Fibroblast of skin of left biceps (primary cell): ENCODE results near the gene SEC31A.
"Not testable (repeated sequence)": the region's sequence is repeated elsewhere in the genome, so short reads cannot be mapped to it uniquely, and the experiment has no call there.

ENCODE experiments used
- DNase-seq, 2 experiments: peaks; one replicate each; pipeline ENCODE4 v3.0.0-alpha.2; 2013; ENCODE audit warnings: low read depth in 2 of 2

The SEC31A gene

GRCh38 chr4:82848706-82849105 lies 42.2 kb downstream of the SEC31A start:
- no peak for DNase-seq

DNA sequence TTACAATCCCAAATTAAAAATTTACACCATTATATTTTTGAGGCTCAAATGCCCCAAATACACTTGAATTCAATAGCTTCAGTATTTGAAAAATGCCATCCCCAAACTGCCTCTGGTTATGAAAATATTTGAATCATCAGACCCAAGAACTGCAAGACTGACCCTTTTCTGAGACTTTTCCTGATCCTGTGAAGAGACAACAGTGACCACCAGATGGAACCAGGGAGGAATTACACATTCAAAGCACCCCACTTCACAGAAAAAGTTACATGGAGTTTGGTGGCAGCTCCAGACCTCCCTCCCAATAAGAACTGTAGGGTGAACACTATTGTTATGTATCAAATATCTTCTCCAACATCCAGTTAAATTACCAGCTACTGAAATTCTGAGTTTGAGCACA lies 48.4 kb downstream of the SEC31A start:
- no peak for DNase-seq

DNA sequence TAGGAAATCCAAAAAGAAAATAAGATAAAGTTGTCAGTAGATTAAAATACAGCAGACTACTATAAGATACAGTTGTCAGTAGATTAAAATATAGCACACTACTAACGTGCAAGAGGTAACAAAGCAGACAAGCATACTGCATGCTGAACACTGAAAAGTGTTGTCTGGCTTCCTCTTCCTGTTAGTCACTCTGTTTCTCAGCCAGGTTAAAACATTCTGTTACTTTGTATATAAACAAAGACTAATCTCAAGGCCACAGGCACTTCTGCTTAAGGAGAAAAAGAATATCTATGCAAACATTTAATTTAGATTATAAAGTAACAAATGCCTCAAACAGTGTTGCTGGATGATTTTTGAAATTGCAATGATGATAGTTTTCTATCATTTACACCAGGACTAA lies 51.3 kb downstream of the SEC31A start:
- DNase-seq: no peak

DNA sequence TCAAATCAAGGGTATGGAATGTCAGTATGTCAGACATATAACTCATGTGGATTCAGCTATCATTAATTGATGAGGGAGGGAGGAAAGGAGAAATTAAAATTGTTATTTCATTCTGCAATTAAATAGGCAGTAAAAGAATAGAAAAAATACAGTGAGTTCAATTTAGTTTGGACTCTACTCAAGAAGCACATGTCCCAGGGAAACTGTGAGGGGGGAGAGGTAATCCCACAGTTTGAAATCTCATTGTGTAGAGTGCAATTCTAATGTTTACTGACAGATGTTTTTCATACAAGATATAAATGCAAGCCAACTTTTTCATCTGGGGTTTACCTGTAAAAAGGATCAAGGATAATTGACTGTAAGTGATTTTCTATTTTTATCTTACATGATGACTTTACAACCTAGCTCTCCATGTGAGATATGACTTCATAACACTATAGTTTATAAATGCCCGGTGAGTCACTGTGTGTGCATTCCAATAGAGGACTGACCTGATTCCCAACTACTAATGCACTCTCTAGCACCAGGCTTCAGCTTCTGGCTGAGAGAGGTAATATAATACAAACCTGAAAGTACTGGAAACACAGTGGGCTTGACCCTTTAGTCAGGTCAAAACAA lies 57.1 kb downstream of the SEC31A start:
- peak; percentile 47 to 56 for DNase-seq

DNA sequence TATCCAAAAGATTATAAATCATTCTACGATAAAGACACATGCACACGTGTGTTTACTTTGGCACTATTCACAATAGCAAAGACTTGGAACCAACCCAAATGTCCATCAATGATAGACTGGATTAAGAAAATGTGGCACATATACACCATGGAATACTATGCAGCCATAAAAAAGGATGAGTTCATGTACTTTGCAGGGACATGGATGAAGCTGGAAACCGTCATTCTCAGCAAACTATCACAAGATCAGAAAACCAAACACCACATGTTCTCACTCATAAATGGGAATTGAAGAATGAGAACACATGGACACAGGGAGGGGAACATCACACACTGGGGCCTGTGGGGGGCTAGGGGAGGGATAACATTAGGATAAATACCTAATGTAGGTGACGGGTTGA lies 57.9 kb downstream of the SEC31A start:
- not testable (repeated sequence) for DNase-seq

DNA sequence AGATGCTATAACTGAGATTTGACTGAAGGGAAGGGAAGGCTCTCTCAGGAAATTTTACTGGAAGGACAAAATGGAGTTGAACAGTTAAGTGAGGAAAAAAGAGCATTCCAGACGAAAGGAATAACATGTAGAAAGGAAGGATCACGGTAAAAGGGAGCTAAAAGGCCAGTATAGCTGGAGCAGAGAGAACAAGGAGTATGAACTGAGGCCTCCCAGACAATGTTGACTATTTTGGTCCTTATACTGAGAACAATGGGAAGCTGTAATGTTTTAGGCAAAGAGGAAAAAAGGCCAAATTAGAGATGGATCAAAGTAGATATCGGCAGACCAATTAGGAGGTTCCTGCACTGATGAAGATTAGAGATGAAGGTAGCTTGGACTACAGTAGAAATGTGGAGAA lies 65.5 kb downstream of the SEC31A start:
- DNase-seq: no peak

- no peak for DNase-seq
These were observed 67.9 kb downstream of the SEC31A start for GRCh38 chr4:82823062-82823461.

DNA sequence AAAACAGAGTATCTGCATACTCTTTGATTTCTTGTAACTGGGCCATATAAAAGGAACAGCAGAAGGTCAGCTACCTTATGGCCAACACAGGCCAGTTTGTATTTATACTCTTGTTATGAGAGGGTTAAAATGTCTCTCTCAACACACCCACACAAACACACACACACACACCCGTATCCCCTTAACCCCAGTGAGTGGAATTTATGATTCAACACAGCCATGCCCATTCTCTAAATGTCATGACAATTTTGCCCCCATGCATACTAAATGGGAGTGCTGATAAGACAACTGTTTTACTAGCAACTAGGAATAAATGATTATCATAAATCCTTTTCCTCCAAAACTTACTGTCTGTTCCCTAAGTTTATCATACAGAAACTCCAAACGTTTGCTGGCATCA lies 70.3 kb downstream of the SEC31A start:
- DNase-seq: no peak

- DNase-seq: no peak
These were observed 72.0 kb downstream of the SEC31A start for GRCh38 chr4:82818664-82819662.

- DNase-seq: not testable (repeated sequence)
These were observed 74.1 kb downstream of the SEC31A start for GRCh38 chr4:82816874-82817273.

- no peak for DNase-seq
These were observed 76.9 kb downstream of the SEC31A start for GRCh38 chr4:82814034-82814433.

GRCh38 chr4:82811838-82812341 lies 79.1 kb downstream of the SEC31A start:
- no peak for DNase-seq

DNA sequence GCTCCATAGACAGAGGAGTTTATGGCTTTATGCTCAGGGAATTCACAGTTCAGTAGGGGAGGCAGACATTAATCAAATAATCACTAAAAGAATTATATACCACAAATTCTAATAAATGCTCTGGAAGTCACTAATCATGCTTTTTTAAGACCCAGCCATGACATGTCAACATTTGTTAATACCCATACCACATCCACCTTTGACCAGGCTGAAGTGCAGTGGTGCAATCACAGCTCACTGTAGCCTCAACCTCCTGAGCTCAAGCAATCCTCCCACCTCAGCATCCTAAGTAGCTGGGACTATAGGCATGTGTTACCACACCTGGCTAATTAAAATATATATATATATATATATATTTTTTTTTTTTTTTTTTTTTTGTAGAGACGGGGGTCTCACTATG lies 79.6 kb downstream of the SEC31A start:
- DNase-seq: no peak

GRCh38 chr4:82810176-82810575 lies 80.8 kb downstream of the SEC31A start:
- no peak for DNase-seq

DNA sequence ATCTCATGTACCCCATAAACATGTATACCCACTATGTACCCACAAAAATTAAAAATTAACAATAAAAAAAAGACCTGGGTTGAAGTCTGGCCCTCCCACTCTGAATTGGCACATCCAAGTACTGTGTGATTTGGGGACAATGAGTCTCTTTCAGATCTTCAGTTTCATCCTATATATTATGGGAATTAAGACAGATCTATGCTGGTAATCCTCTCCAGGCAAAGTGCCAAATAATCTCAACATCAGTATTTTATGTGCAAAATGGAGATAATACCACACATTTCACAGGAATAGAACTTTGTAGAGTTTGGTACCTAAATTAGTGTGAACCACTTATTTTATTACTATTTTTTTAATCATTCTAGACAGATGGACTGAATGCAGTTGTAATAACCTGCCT lies 81.3 kb downstream of the SEC31A start:
- DNase-seq: no peak

DNA sequence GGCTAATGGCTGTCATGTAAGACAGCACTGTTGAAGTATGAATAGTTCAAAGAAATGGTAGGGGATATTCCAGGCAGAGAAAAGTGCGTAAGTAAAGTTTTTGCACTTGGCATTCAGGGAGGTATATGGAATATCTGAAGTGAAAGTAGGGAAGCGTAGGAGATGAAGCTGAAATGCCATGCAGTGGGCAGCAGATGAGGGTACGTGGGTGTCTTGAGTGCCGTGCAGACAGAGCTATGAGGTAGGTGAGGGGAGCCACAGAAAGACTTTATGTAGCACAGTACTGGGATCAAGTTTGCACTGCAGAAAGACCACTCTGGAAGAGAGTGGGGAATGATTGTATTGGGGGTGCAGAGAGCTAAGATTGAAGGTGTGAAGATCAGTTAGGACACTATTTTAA lies 87.2 kb downstream of the SEC31A start:
- no peak for DNase-seq

DNA sequence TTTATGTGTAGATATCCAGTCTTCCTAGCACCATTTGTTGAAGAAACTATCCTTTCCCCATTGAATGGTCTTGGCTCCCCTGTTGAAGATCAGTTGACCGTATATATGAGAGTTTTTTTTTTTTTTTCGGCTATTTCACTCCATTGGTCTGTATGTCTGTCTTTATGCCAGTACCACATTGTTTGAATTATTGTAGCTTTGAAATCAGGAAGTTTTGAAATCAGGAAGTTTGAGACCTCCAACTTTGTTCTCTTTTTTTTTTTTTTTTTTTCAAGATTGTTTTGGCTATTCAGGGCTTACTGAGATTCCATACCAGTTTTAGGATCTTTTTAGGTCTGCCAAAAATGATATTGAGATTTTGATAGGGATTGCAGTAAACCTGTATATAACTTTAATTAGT lies 88.0 kb downstream of the SEC31A start:
- DNase-seq: no peak

- DNase-seq: no peak
These were observed 88.9 kb downstream of the SEC31A start for GRCh38 chr4:82801910-82802521.

DNA sequence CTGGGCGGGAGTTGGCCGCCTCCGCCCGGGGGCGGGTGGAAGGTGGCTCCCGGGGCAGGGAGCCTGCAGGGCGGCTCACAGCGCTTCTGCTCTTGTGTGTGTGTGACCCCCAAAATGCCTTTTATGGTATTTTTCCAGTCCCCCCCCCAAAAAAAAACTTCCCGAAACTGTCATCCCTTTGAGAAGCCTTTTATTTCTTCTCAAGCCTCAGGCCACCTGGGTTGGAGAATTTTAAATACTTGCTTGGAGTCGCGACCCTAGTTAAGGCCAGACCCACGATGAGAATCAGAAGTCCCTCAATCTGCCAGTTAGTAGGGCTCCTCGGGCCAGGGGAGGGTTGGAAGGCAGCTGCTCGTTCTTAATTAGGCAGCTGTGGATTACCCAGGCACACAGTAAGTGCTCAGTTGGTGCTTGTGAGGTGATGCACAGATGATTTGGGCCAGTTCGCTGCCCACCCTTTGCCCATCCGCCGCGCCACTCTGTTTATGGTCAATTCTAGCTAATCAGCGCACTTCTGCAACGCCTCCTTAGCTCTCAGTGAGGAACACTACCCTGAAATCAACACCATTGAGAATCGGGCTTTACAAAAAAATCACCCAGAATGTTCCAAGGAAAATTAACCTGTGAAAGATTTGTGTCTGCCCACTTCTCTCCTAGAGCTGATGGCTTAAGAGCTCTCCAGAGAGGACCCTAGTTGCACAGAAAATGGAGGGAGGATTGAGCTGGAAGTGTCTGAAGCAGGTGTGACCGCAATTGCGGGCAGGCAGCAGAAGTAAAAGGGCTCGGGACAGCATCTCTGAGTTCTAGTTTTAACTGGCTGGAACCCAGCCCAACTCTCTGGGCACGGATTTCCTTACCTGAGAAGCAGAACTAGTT lies 91.7 kb downstream of the SEC31A start:
- no peak for DNase-seq

DNA sequence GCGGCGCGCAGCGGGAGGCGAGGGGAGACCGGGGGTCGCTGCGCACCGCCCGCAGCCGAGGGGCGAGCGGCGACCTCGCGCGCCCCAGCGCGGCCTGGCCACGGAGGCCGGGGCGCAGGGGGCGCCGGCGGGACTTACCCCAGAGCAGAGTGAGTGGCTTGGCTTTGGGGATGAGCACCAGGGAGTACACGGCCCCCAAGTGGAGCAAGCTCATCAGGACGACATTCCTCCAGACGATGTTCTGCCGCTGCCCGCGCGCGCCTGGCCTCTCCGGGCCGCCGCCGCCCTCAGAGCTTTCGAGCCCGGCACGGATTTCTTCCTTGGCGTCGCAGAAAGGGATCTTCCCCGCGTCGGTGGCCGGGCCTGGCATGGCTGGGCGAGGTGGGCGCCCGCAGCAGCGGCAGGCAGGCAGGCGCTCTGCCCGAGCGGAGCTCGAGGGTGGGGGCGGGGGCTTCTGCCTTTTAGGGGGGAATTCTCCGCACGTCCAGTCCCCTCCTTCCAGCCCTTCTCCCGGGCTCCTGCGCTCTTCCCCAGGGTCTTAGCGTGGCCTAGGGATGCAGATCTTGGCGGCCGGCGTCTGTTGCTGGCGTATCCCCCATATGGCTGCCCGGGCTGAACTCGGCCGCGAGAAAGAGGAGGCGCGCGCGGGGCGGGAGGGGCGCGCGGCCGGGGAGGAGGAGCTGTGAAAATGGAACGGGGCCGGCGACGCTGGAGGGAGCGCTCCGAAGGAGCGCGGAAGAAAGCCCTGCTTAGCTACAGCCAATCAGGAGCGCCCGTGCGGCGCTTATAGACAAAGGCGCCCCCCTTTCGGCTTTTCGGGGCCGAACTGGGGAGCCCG lies 92.6 kb downstream of the SEC31A start, which contains the start of gene SCD5:
SCD5 (minus strand) TSS at position 629 of the 838 bp plus-strand sequence; CDS start at position 370, 259 bp downstream.
- DNase-seq: peak; percentile 62 to 63
